IMR-90 (cell line): Measurements from ENCODE around the gene SEMA3E. TPM values are rescaled to one million over a fixed set of nuclear protein-coding genes. Genes with fewer than 3 reads are reported as not detected.

Source experiments
- ATAC-seq: fragments of 200-7000 bp; cut with Tn5 transposase; 2 replicates; pipeline ENCODE4 v1.9.1; 2020; ENCODE audit warnings: low read depth, mild to moderate bottlenecking, moderate library complexity
- BruUV-seq: library from RNA; stranded (reverse); fragments of 400-500 nt; replicated peaks from 2 replicates; lab custom pipeline; 2021; lab: Mats Ljungman, UMichigan
- CTCF ChIA-PET: fragments of 300-600 bp; formaldehyde crosslinking; extraction: SDS; loops from one replicate; lab custom pipeline; 2021; ENCODE audit warnings: antibody characterized with exemption; lab: Yijun Ruan, JAX
- POLR2A ChIA-PET: fragments of 300-600 bp; sonication (Branson Sonifier 250); formaldehyde crosslinking; loops from one replicate; lab custom pipeline; 2022; ENCODE audit warnings: antibody characterized with exemption; ENCODE audit not compliant: unreplicated experiment; lab: Charles Lee
- DNase-seq: peaks from one replicate; pipeline ENCODE4 v3.0.0; 2013
- H2AFZ ChIP-seq: replicated peaks from 2 replicates; pipeline ENCODE3; 2013; ENCODE audit warnings: low read length, mild to moderate bottlenecking; ENCODE audit not compliant: poor library complexity
- H2AK5ac ChIP-seq: 2 replicates; pipeline ENCODE4 v1.6.1; 2013; ENCODE audit warnings: low read depth, low read length, inconsistent platforms
- H2AK9ac ChIP-seq: replicated peaks from 2 replicates; pipeline ENCODE3; 2013; ENCODE audit warnings: mild to moderate bottlenecking, low read depth, low read length, moderate library complexity; ENCODE audit not compliant: poor library complexity
- H2BK120ac ChIP-seq: 2 replicates; pipeline ENCODE4 v1.6.1; 2013; ENCODE audit warnings: low read depth, low read length, inconsistent platforms
- H2BK15ac ChIP-seq: 3 replicates; pipeline ENCODE4 v1.6.1; 2013; ENCODE audit warnings: low read depth, low read length, inconsistent platforms
- H2BK20ac ChIP-seq: 2 replicates; pipeline ENCODE4 v1.6.1; 2013; ENCODE audit warnings: low read depth, mild to moderate bottlenecking, inconsistent platforms, low read length, moderate library complexity
- H2BK5ac ChIP-seq: 2 replicates; pipeline ENCODE4 v1.6.1; 2013; ENCODE audit warnings: mild to moderate bottlenecking, low read depth, low read length, inconsistent platforms; ENCODE audit not compliant: poor library complexity, severe bottlenecking
- H3K14ac ChIP-seq: replicated peaks from 2 replicates; pipeline ENCODE4 v1.6.1; 2013; ENCODE audit warnings: low read depth, low read length, inconsistent platforms
- H3K18ac ChIP-seq: 2 replicates; pipeline ENCODE4 v1.6.1; 2013; ENCODE audit warnings: low read depth, low read length, control low read depth
- H3K23ac ChIP-seq: 2 replicates; pipeline ENCODE4 v1.6.1; 2013; ENCODE audit warnings: low read depth, low read length, inconsistent platforms
- H3K27ac ChIP-seq: 2 replicates; pipeline ENCODE4 v1.5.1; 2013; ENCODE audit warnings: mild to moderate bottlenecking, control low read depth, low read length; ENCODE audit not compliant: insufficient read depth
- H3K27me3 ChIP-seq: 2 replicates; pipeline ENCODE4 v1.6.1; 2013; ENCODE audit warnings: low read length; ENCODE audit not compliant: control insufficient read depth, insufficient read depth
- H3K36me3 ChIP-seq: 2 replicates; pipeline ENCODE4 v1.6.1; 2013; ENCODE audit warnings: low read length, mixed read lengths; ENCODE audit not compliant: control insufficient read depth, insufficient read depth
- H3K4ac ChIP-seq: 2 replicates; pipeline ENCODE4 v1.6.1; 2013; ENCODE audit warnings: low read depth, low read length, inconsistent platforms
- H3K4me1 ChIP-seq: 2 replicates; pipeline ENCODE4 v1.6.1; 2013; ENCODE audit warnings: low read length, mixed read lengths; ENCODE audit not compliant: control insufficient read depth, insufficient read depth
- H3K4me2 ChIP-seq: 2 replicates; pipeline ENCODE4 v1.6.1; 2013; ENCODE audit warnings: low read depth, mild to moderate bottlenecking, control low read depth, low read length, moderate library complexity
- H3K4me3 ChIP-seq: 2 replicates; pipeline ENCODE4 v1.5.1; 2013; ENCODE audit warnings: low read depth, mild to moderate bottlenecking, control low read depth, low read length, moderate library complexity; ENCODE audit not compliant: insufficient read depth
- H3K56ac ChIP-seq: 2 replicates; pipeline ENCODE4 v1.6.1; 2013; ENCODE audit warnings: low read length, inconsistent platforms; ENCODE audit not compliant: insufficient read depth; ENCODE audit errors: extremely low read depth
- H3K79me1 ChIP-seq, 2 experiments: 2 replicates each; pipeline ENCODE4 v1.6.1; 2013; ENCODE audit warnings: low read length in 2 of 2, inconsistent platforms in 1 of 2, low read depth in 1 of 2
- H3K9ac ChIP-seq: 2 replicates; pipeline ENCODE4 v1.6.1; 2013; ENCODE audit warnings: low read depth, low read length, control low read depth
- H3K9me1 ChIP-seq: 2 replicates; pipeline ENCODE4 v1.6.1; 2013; ENCODE audit warnings: low read length, inconsistent platforms; ENCODE audit not compliant: insufficient read depth
- H3K9me3 ChIP-seq: 2 replicates; pipeline ENCODE4 v1.6.1; 2013; ENCODE audit warnings: low read length; ENCODE audit not compliant: control insufficient read depth, insufficient read depth
- H4K20me1 ChIP-seq: 2 replicates; pipeline ENCODE4 v1.6.1; 2013; ENCODE audit warnings: low read length, inconsistent platforms; ENCODE audit not compliant: insufficient read depth
- H4K5ac ChIP-seq: 2 replicates; pipeline ENCODE4 v1.6.1; 2013; ENCODE audit warnings: mild to moderate bottlenecking, low read depth, low read length, control low read depth
- H4K8ac ChIP-seq, 2 experiments: 2 replicates each; pipeline ENCODE4 v1.6.1; 2013; ENCODE audit warnings: low read depth in 2 of 2, low read length in 2 of 2, control low read depth in 1 of 2, inconsistent platforms in 1 of 2
- H4K91ac ChIP-seq: 2 replicates; pipeline ENCODE4 v1.6.1; 2013; ENCODE audit warnings: low read depth, low read length, inconsistent platforms; ENCODE audit not compliant: insufficient read depth
- CHD1 ChIP-seq: IDR thresholded peaks from 2 replicates; pipeline ENCODE4 v1.6.1; 2012; ENCODE audit warnings: low read depth, low read length, improper control_type of control experiment
- WGBS, 2 experiments: methylation state at CpG; one replicate each; pipeline versions ENCODE4 v1.1.5 to v1.1.7; 2013; ENCODE audit warnings: missing lambda C conversion rate in 2 of 2; ENCODE audit not compliant: insufficient read length in 1 of 2; ENCODE audit errors: extremely low coverage in 2 of 2; 5-methylcytosine and 5-hydroxymethylcytosine counted together
- dilution Hi-C: fragments of 300-500 bp; cut with HindIII; formaldehyde crosslinking; loops from one replicate; pipeline ENCODE4 v1.14.3; 2018; ENCODE audit warnings: low sequenced_read_pairs; ENCODE audit not compliant: unreplicated experiment
- in situ Hi-C: fragments of 300-500 bp; cut with MboI; formaldehyde crosslinking; loops from 3 replicates; pipeline ENCODE4 v1.14.3; 2019; ENCODE audit warnings: low sequenced_read_pairs, inconsistent platforms, mixed read lengths
- intact Hi-C: fragments of 100-400 bp; cut with micrococcal nuclease; formaldehyde crosslinking; loops from 2 replicates; pipeline ENCODE4 v1.10.0; 2022
- polyA plus RNA-seq, 3 experiments: library from polyadenylated mRNA; depleted of rRNA; stranded (reverse); fragments of >200 nt; gene quantifications; 2 replicates each; pipeline ENCODE4 v1.2.3, GENCODE V29; 2012; ENCODE audit warnings: low replicate concordance in 1 of 3
- total RNA-seq: library from RNA; depleted of rRNA; stranded (reverse); fragments of >200 nt; gene quantifications from 2 replicates; pipeline ENCODE4 v1.2.3, GENCODE V29; 2012

Gene SEMA3E
- total and polyA plus RNA-seq, 2 of the 4 experiments (the other 2 are of a cell fraction): 0.31 to 0.72 TPM

GRCh38 chr7:83672157-83672556 is 23.2 kb upstream of the SEMA3E start:
- no peak overlapping the region for H2BK120ac ChIP-seq
- dilution Hi-C loops (no loop called here), intact Hi-C loops (no loop called here), in situ Hi-C loops (no loop called here)
- no peaks in the 10 kb centered on the region for H3K4me1 ChIP-seq
- no peaks in the 10 kb centered on the region for H3K9me3 ChIP-seq
- H4K20me1 ChIP-seq: 0 out of 2 replicates have a peak, but pooled peaks cover 4% of the 10 kb centered on the region
- POLR2A ChIA-PET: no interaction called here
- WGBS, 2 experiments: no CpG with 5 or more reads among the region's 2 CpGs
- H3K23ac ChIP-seq: no peak overlapping the region
- TF ChIP-seq CHD1: no peak
- H3K4ac ChIP-seq: no peak overlapping the region
- H4K5ac ChIP-seq: no peak overlapping the region
- CTCF ChIA-PET: no interaction called here
- H2BK5ac ChIP-seq: no peak overlapping the region
- H3K79me1 ChIP-seq: no peaks in the 10 kb centered on the region
- H4K91ac ChIP-seq: no peak overlapping the region
- no peak overlapping the region for H2AK5ac ChIP-seq
- no peak overlapping the region for H3K56ac ChIP-seq
- no peak overlapping the region for H2BK20ac ChIP-seq
- no peak overlapping the region for H3K4me3 ChIP-seq
- no peak overlapping the region for H2BK15ac ChIP-seq
- H3K9ac ChIP-seq: no peak overlapping the region
- no peak for ATAC-seq
- no peaks in the 10 kb centered on the region for H3K27me3 ChIP-seq
- no peak overlapping the region for H3K14ac ChIP-seq
- H3K18ac ChIP-seq: no peak overlapping the region
- no peak overlapping the region for H3K27ac ChIP-seq
- DNase-seq: no peak
- no peaks in the 10 kb centered on the region for H3K36me3 ChIP-seq
- no TSS peak for BruUV-seq
- H2AFZ ChIP-seq: no peak overlapping the region
- no peak overlapping the region for H2AK9ac ChIP-seq
- H3K4me2 ChIP-seq: no peak overlapping the region
- H3K9me1 ChIP-seq: no peaks in the 10 kb centered on the region
- no peak overlapping the region for H4K8ac ChIP-seq
